Epithelial cell of proximal tubule (primary cell): ENCODE results near the gene PTK6. TPM values are rescaled to one million over a fixed set of nuclear protein-coding genes. Genes with fewer than 3 reads are reported as not detected.

Source experiments
- DNase-seq: peaks from one replicate; pipeline ENCODE4 v3.0.0-alpha.2; 2011; ENCODE audit warnings: low read depth
- H3K4me3 ChIP-seq: 2 replicates; pipeline ENCODE4 v1.5.1; 2011; ENCODE audit warnings: low read depth, mild to moderate bottlenecking, low read length
- total RNA-seq: library from RNA; depleted of rRNA; stranded (reverse); fragments of >200 nt; gene quantifications from 2 replicates; pipeline ENCODE4 v1.2.3, GENCODE V29; 2015
- TF ChIP-seq, protein P1 (sequence below): conservative IDR thresholded peaks from 2 replicates; pipeline ENCODE4 v1.5.1; 2012; ENCODE audit warnings: low read depth, mild to moderate bottlenecking, low read length

PTK6 gene
- total RNA-seq, 1 donor from 2014 or later, result not detected

- DNase-seq, result no peak
- TF ChIP-seq, protein P1, sequence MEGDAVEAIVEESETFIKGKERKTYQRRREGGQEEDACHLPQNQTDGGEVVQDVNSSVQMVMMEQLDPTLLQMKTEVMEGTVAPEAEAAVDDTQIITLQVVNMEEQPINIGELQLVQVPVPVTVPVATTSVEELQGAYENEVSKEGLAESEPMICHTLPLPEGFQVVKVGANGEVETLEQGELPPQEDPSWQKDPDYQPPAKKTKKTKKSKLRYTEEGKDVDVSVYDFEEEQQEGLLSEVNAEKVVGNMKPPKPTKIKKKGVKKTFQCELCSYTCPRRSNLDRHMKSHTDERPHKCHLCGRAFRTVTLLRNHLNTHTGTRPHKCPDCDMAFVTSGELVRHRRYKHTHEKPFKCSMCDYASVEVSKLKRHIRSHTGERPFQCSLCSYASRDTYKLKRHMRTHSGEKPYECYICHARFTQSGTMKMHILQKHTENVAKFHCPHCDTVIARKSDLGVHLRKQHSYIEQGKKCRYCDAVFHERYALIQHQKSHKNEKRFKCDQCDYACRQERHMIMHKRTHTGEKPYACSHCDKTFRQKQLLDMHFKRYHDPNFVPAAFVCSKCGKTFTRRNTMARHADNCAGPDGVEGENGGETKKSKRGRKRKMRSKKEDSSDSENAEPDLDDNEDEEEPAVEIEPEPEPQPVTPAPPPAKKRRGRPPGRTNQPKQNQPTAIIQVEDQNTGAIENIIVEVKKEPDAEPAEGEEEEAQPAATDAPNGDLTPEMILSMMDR, result no peak
- H3K4me3 ChIP-seq, result no peak overlapping the region
Observed at GRCh38 chr20:63493563-63494020, 43.6 kb downstream of the PTK6 start.

DNA sequence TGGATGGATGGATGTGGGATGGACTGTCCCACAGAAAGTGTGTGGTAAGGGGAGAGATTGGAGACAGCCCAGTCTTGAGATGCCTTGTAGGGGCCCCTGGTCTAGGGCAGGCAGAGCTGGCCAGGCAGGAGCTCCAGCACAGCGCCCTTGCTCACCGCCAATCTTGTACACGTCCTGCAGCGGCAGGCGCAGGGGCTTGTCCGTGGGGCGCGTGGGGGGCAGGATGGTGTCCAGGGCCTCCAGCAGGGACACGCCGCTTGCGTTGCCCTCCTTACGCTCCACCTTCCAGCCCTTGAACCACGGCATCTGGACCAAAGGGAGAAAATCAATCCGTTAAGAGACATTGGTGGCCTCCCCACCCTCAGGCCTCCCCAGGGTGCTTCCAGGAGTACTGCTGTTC, 44.2 kb downstream of the PTK6 start:
- TF ChIP-seq, protein P1, result no peak
- H3K4me3 ChIP-seq, result no peak overlapping the region
- no peak for DNase-seq

DNA sequence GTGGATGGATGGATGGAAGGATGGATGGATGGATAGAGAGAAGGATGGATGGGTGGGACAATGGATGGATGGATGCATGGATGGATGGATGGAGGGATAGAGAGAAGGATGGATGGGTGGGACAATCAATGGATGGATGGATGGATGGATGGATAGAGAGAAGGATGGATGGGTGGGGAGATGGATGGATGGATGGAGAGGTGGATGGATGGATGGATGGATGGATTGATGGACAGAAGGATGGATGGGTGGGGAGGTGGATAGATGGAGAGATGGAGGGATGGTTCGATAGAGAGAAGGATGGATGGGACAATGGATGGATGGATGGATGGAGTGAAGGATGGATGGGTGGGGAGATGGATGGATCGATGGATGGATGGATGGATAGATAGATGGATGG, 44.7 kb downstream of the PTK6 start:
- H3K4me3 ChIP-seq, result no peak overlapping the region
- TF ChIP-seq, protein P1, result no peak

GRCh38 chr20:63491635-63492230, 45.4 kb downstream of the PTK6 start:
- DNase-seq, result no peak
- no peak overlapping the region for H3K4me3 ChIP-seq
- TF ChIP-seq, protein P1, result no peak

More for the DNA sequence above, 44.7 kb downstream of the PTK6 start:
- no peak for DNase-seq

DNA sequence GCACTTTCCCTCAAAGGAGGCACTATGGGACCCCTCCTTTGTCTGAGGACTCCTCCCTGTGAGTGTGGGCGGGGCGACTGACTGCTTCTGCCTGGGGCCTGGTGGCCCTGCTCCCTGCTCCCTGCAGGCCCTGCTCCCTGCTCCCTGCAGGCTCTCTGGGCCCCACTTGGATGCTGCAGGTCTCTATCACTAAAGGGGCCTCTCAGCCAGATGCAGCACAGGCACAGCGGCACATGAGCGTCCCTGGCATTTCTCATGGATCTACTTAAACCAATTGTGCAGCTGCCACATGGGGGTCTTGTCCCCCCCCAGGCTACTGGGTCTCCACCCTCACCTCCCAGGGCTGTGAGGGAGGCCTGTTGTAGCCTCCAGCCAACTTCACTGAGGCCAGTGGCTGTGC, 46.1 kb downstream of the PTK6 start:
- no peak for DNase-seq
- TF ChIP-seq, protein P1, result no peak
- H3K4me3 ChIP-seq, result no peak overlapping the region

DNA sequence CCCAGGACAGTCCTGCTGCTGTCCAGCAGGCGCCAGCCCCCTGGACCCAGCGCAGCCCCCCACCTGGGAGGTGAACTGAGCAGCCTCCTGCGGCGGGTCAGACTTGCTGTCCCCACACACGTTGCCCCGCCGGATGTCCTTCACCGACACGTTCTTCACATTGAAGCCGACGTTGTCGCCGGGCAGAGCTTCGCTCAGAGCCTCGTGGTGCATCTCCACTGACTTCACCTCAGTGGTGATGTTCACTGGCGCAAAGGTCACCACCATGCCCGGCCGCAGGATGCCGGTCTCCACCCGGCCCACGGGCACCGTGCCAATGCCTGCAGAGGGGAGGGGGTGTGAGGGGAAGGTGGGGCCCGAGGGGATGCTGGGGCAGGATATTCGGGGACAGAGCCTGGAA, 46.8 kb downstream of the PTK6 start:
- TF ChIP-seq, protein P1, result no peak
- no peak overlapping the region for H3K4me3 ChIP-seq
- DNase-seq, result no peak

DNA sequence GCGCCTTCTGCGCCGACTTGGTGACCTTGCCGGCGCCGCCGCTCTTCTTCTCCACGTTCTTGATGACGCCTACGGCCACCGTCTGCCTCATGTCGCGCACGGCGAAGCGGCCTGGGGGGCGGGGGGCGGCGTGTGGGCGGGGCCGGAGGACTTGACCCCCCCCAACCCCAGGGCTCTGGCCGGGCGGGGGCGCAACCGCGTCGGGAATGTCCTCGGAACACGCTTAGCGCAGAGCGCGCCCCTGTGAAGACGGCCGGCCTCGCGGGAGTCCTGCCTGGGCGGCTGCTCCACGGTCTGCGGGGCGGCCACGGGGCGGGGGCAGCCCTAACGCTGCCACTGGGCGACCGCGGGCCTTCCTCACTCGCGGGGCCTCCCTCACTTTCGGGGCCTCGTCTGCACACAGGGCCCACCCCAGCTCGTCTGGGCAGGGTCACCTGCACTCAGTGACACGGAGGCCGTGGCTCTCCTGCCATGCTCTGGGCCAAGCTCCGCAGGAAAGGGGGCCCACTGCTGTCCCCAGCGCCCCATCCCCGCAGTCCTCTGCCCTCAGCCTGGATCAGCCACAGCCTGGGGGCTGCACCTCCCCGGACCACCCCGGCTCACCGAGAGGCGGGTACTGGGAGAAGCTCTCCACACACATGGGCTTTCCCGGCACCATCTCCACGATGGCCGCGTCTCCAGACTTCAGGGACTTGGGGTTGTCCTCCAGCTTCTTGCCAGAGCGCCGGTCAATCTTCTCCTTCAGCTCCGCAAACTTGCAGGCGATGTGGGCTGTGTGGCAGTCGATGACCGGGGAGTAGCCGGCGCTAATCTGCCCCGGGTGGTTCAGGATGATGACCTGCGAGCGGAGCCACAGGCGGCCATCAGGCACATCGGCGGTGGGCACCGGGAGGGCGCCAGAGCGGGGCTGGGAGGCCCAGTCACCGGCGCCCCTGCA, 48.6 kb downstream of the PTK6 start:
- no peak overlapping the region for H3K4me3 ChIP-seq
- TF ChIP-seq, protein P1, result no peak
- no peak for DNase-seq
